Skeletal muscle tissue (tissue), 4 donors: Measurements from ENCODE around the gene RCBTB1. TPM values are rescaled to one million over a fixed set of nuclear protein-coding genes. Genes with fewer than 3 reads are reported as not detected.

Experiments
- H3K27ac ChIP-seq: one replicate; pipeline ENCODE4 v1.7.0; 2013; ENCODE audit warnings: mild to moderate bottlenecking, low read depth, low read length, inconsistent platforms
- H3K27me3 ChIP-seq, 3 donors: one replicate each; pipeline ENCODE4 v1.7.0; 2013; ENCODE audit warnings: low read length in 3 of 3; ENCODE audit not compliant: control insufficient read depth in 3 of 3, insufficient read depth in 3 of 3
- H3K36me3 ChIP-seq, 3 donors: one replicate each; pipeline ENCODE4 v1.7.0; 2013; ENCODE audit warnings: low read length in 3 of 3; ENCODE audit not compliant: control insufficient read depth in 3 of 3, insufficient read depth in 3 of 3
- H3K4me1 ChIP-seq, 3 donors: one replicate each; pipeline ENCODE4 v1.7.0; 2013; ENCODE audit warnings: low read length in 3 of 3, mild to moderate bottlenecking in 3 of 3; ENCODE audit not compliant: control insufficient read depth in 3 of 3, insufficient read depth in 3 of 3
- H3K4me3 ChIP-seq, 3 donors: one replicate each; pipeline ENCODE4 v1.7.0; 2013; ENCODE audit warnings: low read length in 3 of 3
- H3K9ac ChIP-seq, 3 donors: one replicate each; pipeline ENCODE4 v1.7.0; 2013; ENCODE audit warnings: low read length in 3 of 3, mild to moderate bottlenecking in 3 of 3, moderate library complexity in 2 of 3, low read depth in 1 of 3
- H3K9me3 ChIP-seq, 3 donors: one replicate each; pipeline ENCODE4 v1.7.0; 2013; ENCODE audit warnings: low read length in 3 of 3; ENCODE audit not compliant: control insufficient read depth in 3 of 3
- total RNA-seq: library from RNA; depleted of rRNA; stranded (reverse); fragments of >200 nt; gene quantifications from one replicate; pipeline ENCODE4 v1.2.3, GENCODE V29; 2014
- donor health status: Osteomylitis.

RCBTB1 gene
- total RNA-seq, 1 donor from 2014 or later = 9.4 TPM

GRCh38 chr13:49540552-49540951 lies 44.8 kb downstream of the RCBTB1 start:
- Histone ChIP-seq H3K9me3 (no peaks in the 10 kb centered on the region), H3K36me3 (peaks cover 9 to 29% (median 17%) of the 10 kb centered on the region in 3 donors), H3K27me3 (no peaks in the 10 kb centered on the region), H3K4me1 (no peaks in the 10 kb centered on the region), H3K9ac (no peak overlapping the region), H3K27ac (no peak overlapping the region), H3K4me3 (no peak overlapping the region)

- peaks cover 9 to 23% (median 16%) of the 10 kb centered on the region in 3 donors for H3K36me3 ChIP-seq
- H3K27me3 ChIP-seq = no peaks in the 10 kb centered on the region
- H3K9me3 ChIP-seq = no peaks in the 10 kb centered on the region
- no peak overlapping the region for H3K9ac ChIP-seq
- no peak overlapping the region for H3K27ac ChIP-seq
- H3K4me3 ChIP-seq = no peak overlapping the region
- no peaks in the 10 kb centered on the region for H3K4me1 ChIP-seq
Measured at GRCh38 chr13:49539746-49540145, 45.6 kb downstream of the RCBTB1 start.

- Histone ChIP-seq H3K36me3 (peaks cover 9 to 20% (median 16%) of the 10 kb centered on the region in 3 donors), H3K9me3 (no peaks in the 10 kb centered on the region), H3K27me3 (no peaks in the 10 kb centered on the region), H3K4me1 (no peaks in the 10 kb centered on the region), H3K9ac (no peak overlapping the region), H3K27ac (no peak overlapping the region), H3K4me3 (no peak overlapping the region)
Measured at GRCh38 chr13:49539313-49539712, 46.0 kb downstream of the RCBTB1 start.

- Histone ChIP-seq H3K4me3 (no peak overlapping the region), H3K27ac (no peak overlapping the region), H3K4me1 (no peaks in the 10 kb centered on the region), H3K9me3 (no peaks in the 10 kb centered on the region), H3K9ac (no peak overlapping the region), H3K27me3 (no peaks in the 10 kb centered on the region), H3K36me3 (peaks cover 12 to 17% (median 14%) of the 10 kb centered on the region in 3 donors)
Measured at GRCh38 chr13:49538404-49538803, 47.0 kb downstream of the RCBTB1 start.

GRCh38 chr13:49536144-49536873 lies 49.0 kb downstream of the RCBTB1 start:
- Histone ChIP-seq H3K9ac (no peak overlapping the region), H3K36me3 (peaks cover 9 to 15% (median 9%) of the 10 kb centered on the region in 3 donors), H3K4me1 (peaks cover 0 to 5% (median 0%) of the 10 kb centered on the region in 3 donors), H3K27ac (no peak overlapping the region), H3K27me3 (no peaks in the 10 kb centered on the region), H3K4me3 (no peak overlapping the region), H3K9me3 (no peaks in the 10 kb centered on the region)

GRCh38 chr13:49533591-49534269 lies 51.6 kb downstream of the RCBTB1 start:
- Histone ChIP-seq H3K9me3 (no peaks in the 10 kb centered on the region), H3K9ac (no peak overlapping the region), H3K27me3 (no peaks in the 10 kb centered on the region), H3K4me1 (peaks cover 0 to 5% (median 0%) of the 10 kb centered on the region in 3 donors), H3K4me3 (no peak overlapping the region), H3K36me3 (peaks cover 0 to 3% (median 0%) of the 10 kb centered on the region in 3 donors), H3K27ac (no peak overlapping the region)

DNA sequence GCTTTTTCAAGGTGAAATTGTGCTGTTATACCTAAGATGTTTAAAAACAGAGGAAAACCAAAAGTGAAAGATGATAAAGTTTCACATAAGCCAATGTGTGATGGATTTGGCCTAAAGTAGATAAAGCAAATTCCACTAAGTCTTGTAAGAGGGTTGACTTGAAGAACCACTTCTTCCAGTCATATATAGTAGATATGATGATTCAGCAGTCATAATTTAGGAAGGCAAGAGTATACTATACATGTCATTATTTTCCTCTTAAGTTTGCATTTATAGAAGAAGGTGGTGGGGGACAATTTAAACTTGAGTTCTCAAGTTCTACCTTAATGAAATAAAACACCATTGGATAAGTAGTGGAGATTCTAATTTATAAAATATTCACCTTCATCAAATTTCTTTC lies 52.3 kb downstream of the RCBTB1 start:
- Histone ChIP-seq H3K4me1 (peaks cover 0 to 5% (median 0%) of the 10 kb centered on the region in 3 donors), H3K9me3 (no peaks in the 10 kb centered on the region), H3K4me3 (no peak overlapping the region), H3K36me3 (peaks cover 0 to 3% (median 0%) of the 10 kb centered on the region in 3 donors), H3K27me3 (no peaks in the 10 kb centered on the region), H3K9ac (no peak overlapping the region), H3K27ac (no peak overlapping the region)

GRCh38 chr13:49532593-49532992 lies 52.8 kb downstream of the RCBTB1 start:
- H3K36me3 ChIP-seq = peaks cover 0 to 3% (median 0%) of the 10 kb centered on the region in 3 donors
- no peaks in the 10 kb centered on the region for H3K27me3 ChIP-seq
- H3K9me3 ChIP-seq = no peaks in the 10 kb centered on the region
- H3K4me3 ChIP-seq = no peak overlapping the region
- peaks cover 0 to 5% (median 0%) of the 10 kb centered on the region in 3 donors for H3K4me1 ChIP-seq
- no peak overlapping the region for H3K9ac ChIP-seq
- H3K27ac ChIP-seq = no peak overlapping the region

GRCh38 chr13:49530457-49530856 lies 54.9 kb downstream of the RCBTB1 start:
- Histone ChIP-seq H3K9ac (no peak overlapping the region), H3K9me3 (no peaks in the 10 kb centered on the region), H3K27me3 (no peaks in the 10 kb centered on the region), H3K27ac (no peak overlapping the region), H3K36me3 (peaks cover 0 to 4% (median 3%) of the 10 kb centered on the region in 3 donors), H3K4me3 (no peak overlapping the region), H3K4me1 (peaks cover 0 to 5% (median 0%) of the 10 kb centered on the region in 3 donors)

DNA sequence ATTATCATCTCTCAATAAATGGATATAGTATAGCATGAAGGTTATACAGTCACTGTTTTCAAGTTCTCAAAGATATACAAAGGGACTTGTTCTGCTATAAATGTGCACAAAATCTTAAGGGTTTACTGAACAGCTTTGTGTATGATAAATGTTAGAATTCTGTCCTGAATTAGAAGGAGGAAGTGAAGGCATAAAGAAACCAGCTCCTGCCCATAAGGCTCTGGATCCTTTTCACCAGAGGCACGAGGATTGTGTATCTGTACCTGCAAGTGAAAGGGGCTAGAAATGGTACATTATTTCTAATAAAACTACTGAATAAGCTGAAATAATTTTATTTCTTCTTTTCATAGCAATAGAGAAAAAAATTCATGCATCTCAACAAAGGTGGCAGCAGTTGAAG lies 57.2 kb downstream of the RCBTB1 start:
- Histone ChIP-seq H3K4me1 (peaks cover 0 to 5% (median 0%) of the 10 kb centered on the region in 3 donors), H3K27ac (no peak overlapping the region), H3K9ac (no peak overlapping the region), H3K36me3 (peaks cover 0 to 4% (median 4%) of the 10 kb centered on the region in 3 donors), H3K27me3 (no peaks in the 10 kb centered on the region), H3K9me3 (no peaks in the 10 kb centered on the region), H3K4me3 (no peak overlapping the region)
